IgD-negative memory B cell (primary cell): ENCODE data around the gene PRKN. TPM values are rescaled to one million over a fixed set of nuclear protein-coding genes. Genes with fewer than 3 reads are reported as not detected.

Source experiments
- H3K27ac Mint-ChIP-seq, 3 donors: one replicate each; pipeline ENCODE4 v1.8.0; 2020 to 2022; ENCODE audit warnings: mild to moderate bottlenecking in 3 of 3, mixed read lengths in 3 of 3, moderate library complexity in 1 of 3
- H3K27me3 Mint-ChIP-seq: one replicate; pipeline ENCODE4 v1.8.0; 2021; ENCODE audit warnings: mixed read lengths
- H3K36me3 Mint-ChIP-seq: one replicate; pipeline ENCODE4 v1.8.0; 2020; ENCODE audit warnings: mild to moderate bottlenecking, mixed read lengths
- H3K4me1 Mint-ChIP-seq, 3 donors: one replicate each; pipeline ENCODE4 v1.8.0; 2020 to 2022; ENCODE audit warnings: mixed read lengths in 3 of 3, mild to moderate bottlenecking in 1 of 3
- H3K4me3 Mint-ChIP-seq, 4 donors: one replicate each; pipeline ENCODE4 v1.8.0; 2020 to 2022; ENCODE audit warnings: mild to moderate bottlenecking in 4 of 4, mixed read lengths in 4 of 4, moderate library complexity in 3 of 4
- H3K9me3 Mint-ChIP-seq, 3 donors: one replicate each; pipeline ENCODE4 v1.8.0; 2020 to 2021; ENCODE audit warnings: mixed read lengths in 3 of 3, mild to moderate bottlenecking in 1 of 3
- polyA plus RNA-seq: library from polyadenylated mRNA; unstranded; fragments of 300-500 nt; fragmentation: Illumina TruSeq; gene quantifications from one replicate; pipeline ENCODE4 v1.2.3, GENCODE V29; 2021

Gene PRKN
- polyA plus RNA-seq, 1 donor from 2014 or later, result 0.55 TPM

- H3K4me3 Mint-ChIP-seq, result no peak overlapping the region
- no peaks in the 10 kb centered on the region for H3K27me3 Mint-ChIP-seq
- H3K9me3 Mint-ChIP-seq, result peaks cover 0 to 2% (median 2%) of the 10 kb centered on the region in 3 donors
- peaks cover 0 to 1% (median 0%) of the 10 kb centered on the region in 3 donors for H3K4me1 Mint-ChIP-seq
- no peaks in the 10 kb centered on the region for H3K36me3 Mint-ChIP-seq
- no peak overlapping the region for H3K27ac Mint-ChIP-seq
These were observed 490.2 kb downstream of the PRKN start for GRCh38 chr6:162237331-162237730.

DNA sequence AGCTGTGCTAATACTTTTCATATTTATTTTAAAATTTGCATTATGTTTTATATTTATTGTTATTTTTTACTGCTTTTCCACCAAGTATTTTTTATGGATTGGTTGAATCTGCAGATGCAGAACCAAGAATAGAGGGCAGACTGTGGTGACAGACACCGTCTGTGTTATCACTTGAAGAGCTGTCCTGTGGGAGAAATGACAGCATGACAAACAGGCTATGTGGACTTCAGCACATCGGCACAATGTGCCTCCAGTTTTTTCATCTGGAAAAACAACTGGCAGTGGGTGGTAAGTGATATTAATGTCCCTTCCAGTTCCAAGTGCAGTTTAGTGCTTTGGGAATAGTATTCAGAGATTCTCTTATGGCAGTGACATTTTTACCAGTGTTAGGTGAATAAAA lies 492.9 kb downstream of the PRKN start:
- Mint-ChIP-seq H3K27ac (no peak overlapping the region), H3K4me3 (no peak overlapping the region), H3K9me3 (peaks cover 0 to 2% (median 2%) of the 10 kb centered on the region in 3 donors), H3K36me3 (no peaks in the 10 kb centered on the region), H3K4me1 (peaks cover 0 to 1% (median 0%) of the 10 kb centered on the region in 3 donors), H3K27me3 (no peaks in the 10 kb centered on the region)

- Mint-ChIP-seq H3K4me1 (no peaks in the 10 kb centered on the region), H3K27me3 (no peaks in the 10 kb centered on the region), H3K27ac (no peak overlapping the region), H3K4me3 (no peak overlapping the region), H3K36me3 (no peaks in the 10 kb centered on the region), H3K9me3 (peaks cover 0 to 5% (median 2%) of the 10 kb centered on the region in 3 donors)
These were observed 497.3 kb downstream of the PRKN start for GRCh38 chr6:162230147-162230752.

DNA sequence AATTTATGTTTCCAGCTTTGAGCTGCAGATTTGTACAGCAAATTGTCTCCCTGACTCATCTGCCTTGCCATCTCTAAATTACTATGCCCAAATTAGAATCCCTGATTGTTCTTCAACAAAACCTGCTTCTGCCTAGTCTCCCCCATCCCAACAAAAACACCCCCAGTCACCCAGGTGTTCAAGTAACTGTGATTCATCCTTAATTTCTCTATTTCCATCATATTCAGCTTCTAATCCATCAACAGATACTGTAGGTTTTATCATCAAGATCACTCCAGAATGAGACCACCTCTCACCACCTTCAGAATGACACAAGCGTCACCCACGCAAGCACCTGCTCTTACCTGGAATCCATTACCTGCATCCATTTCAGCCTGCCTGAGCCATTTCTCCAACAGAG lies 498.5 kb downstream of the PRKN start:
- H3K9me3 Mint-ChIP-seq, result peaks cover 2 to 5% (median 3%) of the 10 kb centered on the region in 3 donors
- no peaks in the 10 kb centered on the region for H3K36me3 Mint-ChIP-seq
- H3K27ac Mint-ChIP-seq, result no peak overlapping the region
- H3K4me3 Mint-ChIP-seq, result no peak overlapping the region
- no peaks in the 10 kb centered on the region for H3K4me1 Mint-ChIP-seq
- no peaks in the 10 kb centered on the region for H3K27me3 Mint-ChIP-seq

DNA sequence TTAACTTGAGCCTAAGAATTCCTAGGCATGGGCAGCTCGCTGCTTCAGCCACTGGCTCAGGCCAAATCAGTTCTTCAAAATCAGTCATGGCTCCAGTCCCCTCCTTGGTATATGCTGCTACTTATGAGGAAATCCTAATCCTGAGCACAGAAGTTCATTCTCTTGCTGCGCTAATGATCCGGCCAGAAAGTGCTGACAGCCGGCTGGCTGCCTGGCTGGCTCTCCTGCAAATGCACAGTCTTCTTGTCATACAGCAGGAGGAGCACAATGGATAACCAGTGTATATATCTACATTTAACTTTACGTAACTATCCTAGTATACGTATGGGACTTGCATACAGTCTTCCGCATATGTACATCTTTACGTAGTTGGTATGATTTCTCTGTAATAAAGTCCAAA lies 500.8 kb downstream of the PRKN start:
- H3K27ac Mint-ChIP-seq, result no peak overlapping the region
- no peaks in the 10 kb centered on the region for H3K4me1 Mint-ChIP-seq
- no peak overlapping the region for H3K4me3 Mint-ChIP-seq
- no peaks in the 10 kb centered on the region for H3K36me3 Mint-ChIP-seq
- H3K27me3 Mint-ChIP-seq, result no peaks in the 10 kb centered on the region
- peaks cover 2 to 7% (median 3%) of the 10 kb centered on the region in 3 donors for H3K9me3 Mint-ChIP-seq

DNA sequence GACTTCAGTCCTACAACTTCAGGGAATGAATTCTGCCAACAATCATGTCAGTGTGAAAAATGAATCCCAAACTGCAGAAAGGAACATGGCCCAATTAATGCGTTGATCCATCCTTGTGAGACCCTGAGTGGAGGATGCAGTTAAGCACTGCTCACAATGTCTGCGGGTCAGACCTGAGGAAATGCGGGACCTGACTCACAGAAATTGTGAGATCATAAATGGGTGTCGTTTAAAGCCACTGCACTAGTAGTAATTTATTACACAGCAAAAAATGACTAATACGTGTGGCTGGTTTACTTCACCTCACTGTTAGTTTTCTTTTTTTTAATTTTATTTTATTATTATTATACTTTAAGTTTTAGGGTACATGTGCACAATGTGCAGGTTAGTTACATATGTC lies 505.0 kb downstream of the PRKN start:
- no peaks in the 10 kb centered on the region for H3K36me3 Mint-ChIP-seq
- no peak overlapping the region for H3K4me3 Mint-ChIP-seq
- no peaks in the 10 kb centered on the region for H3K27me3 Mint-ChIP-seq
- H3K27ac Mint-ChIP-seq, result no peak overlapping the region
- peaks cover 0 to 7% (median 2%) of the 10 kb centered on the region in 3 donors for H3K9me3 Mint-ChIP-seq
- H3K4me1 Mint-ChIP-seq, result no peaks in the 10 kb centered on the region

- no peaks in the 10 kb centered on the region for H3K27me3 Mint-ChIP-seq
- H3K27ac Mint-ChIP-seq, result no peak overlapping the region
- H3K9me3 Mint-ChIP-seq, result peaks cover 0 to 7% (median 2%) of the 10 kb centered on the region in 3 donors
- H3K4me3 Mint-ChIP-seq, result no peak overlapping the region
- no peaks in the 10 kb centered on the region for H3K36me3 Mint-ChIP-seq
- no peaks in the 10 kb centered on the region for H3K4me1 Mint-ChIP-seq
These were observed 506.7 kb downstream of the PRKN start for GRCh38 chr6:162220876-162221275.

- Mint-ChIP-seq H3K4me3 (no peak overlapping the region), H3K27me3 (no peaks in the 10 kb centered on the region), H3K4me1 (no peaks in the 10 kb centered on the region), H3K27ac (no peak overlapping the region), H3K36me3 (no peaks in the 10 kb centered on the region), H3K9me3 (peaks cover 0 to 6% (median 0%) of the 10 kb centered on the region in 3 donors)
These were observed 508.3 kb downstream of the PRKN start for GRCh38 chr6:162219266-162219665.

- H3K36me3 Mint-ChIP-seq, result no peaks in the 10 kb centered on the region
- H3K27ac Mint-ChIP-seq, result no peak overlapping the region
- no peak overlapping the region for H3K4me3 Mint-ChIP-seq
- H3K4me1 Mint-ChIP-seq, result no peaks in the 10 kb centered on the region
- H3K9me3 Mint-ChIP-seq, result peaks cover 0 to 4% (median 0%) of the 10 kb centered on the region in 3 donors
- no peaks in the 10 kb centered on the region for H3K27me3 Mint-ChIP-seq
These were observed 509.6 kb downstream of the PRKN start for GRCh38 chr6:162217811-162218493.

- Mint-ChIP-seq H3K4me3 (no peak overlapping the region), H3K4me1 (no peaks in the 10 kb centered on the region), H3K27me3 (no peaks in the 10 kb centered on the region), H3K9me3 (peaks cover 0 to under 1% (median 0%) of the 10 kb centered on the region in 3 donors), H3K36me3 (no peaks in the 10 kb centered on the region), H3K27ac (no peak overlapping the region)
These were observed 510.5 kb downstream of the PRKN start for GRCh38 chr6:162217058-162217457.

DNA sequence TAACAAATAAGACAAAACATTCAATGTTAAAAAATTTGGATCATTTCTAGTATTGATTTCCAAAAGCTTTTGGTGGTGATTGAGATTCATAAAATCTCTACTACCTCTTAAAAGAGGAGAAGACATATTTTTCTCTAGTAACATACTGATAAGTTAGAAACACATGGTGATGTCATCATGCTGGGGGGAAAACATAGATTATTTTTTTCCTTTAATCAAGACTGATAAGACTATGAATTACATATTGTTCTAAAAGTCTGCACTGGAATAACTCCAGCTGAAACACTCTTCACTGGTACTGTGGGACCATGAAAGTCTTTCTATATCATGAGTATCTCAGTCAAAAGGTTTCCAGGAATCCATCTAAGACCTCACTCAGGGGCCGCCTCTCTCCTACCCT lies 515.8 kb downstream of the PRKN start:
- no peak overlapping the region for H3K27ac Mint-ChIP-seq
- no peak overlapping the region for H3K4me3 Mint-ChIP-seq
- no peaks in the 10 kb centered on the region for H3K4me1 Mint-ChIP-seq
- no peaks in the 10 kb centered on the region for H3K27me3 Mint-ChIP-seq
- H3K36me3 Mint-ChIP-seq, result no peaks in the 10 kb centered on the region
- H3K9me3 Mint-ChIP-seq, result peaks cover 0 to 7% (median 6%) of the 10 kb centered on the region in 3 donors

DNA sequence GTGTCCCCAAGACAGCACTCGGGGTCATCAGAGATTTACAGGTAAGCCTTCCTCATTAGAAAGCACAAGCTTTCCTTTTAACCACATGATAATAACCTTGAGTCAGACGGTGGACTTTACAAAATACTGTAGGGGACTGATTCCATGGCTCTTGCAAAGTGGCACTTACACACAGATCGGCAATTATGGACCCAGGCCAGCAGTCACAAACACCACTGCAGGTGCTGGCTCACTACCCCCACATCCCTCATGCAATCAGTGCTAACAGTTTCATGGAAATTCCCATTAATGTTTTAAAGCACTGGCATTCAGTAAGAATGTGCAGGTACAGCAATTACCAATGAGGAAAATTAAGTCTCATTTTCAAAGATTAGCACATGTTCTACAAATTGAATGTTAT lies 516.5 kb downstream of the PRKN start:
- Mint-ChIP-seq H3K9me3 (peaks cover 0 to 7% (median 6%) of the 10 kb centered on the region in 3 donors), H3K4me3 (no peak overlapping the region), H3K36me3 (no peaks in the 10 kb centered on the region), H3K4me1 (no peaks in the 10 kb centered on the region), H3K27me3 (no peaks in the 10 kb centered on the region), H3K27ac (no peak overlapping the region)

DNA sequence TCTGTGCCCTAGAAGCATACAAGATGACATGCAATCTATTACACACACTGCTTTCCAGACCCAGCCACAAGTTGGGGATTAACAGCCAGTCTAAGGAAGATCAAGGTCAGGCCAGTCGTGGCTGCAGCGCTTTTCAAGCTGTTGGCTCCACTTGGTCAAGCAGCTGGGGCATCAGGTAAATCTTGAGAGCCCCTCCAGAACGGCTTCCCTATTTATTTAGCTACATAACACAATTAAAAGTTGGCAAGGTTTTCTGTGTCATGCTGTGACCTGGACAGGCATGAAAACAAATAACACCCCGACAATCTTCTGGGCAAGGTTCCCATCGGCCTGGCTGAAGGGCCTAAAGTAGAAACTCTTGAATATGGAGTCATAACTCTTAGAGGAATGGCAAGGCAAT lies 524.3 kb downstream of the PRKN start:
- Mint-ChIP-seq H3K27ac (no peak overlapping the region), H3K36me3 (no peaks in the 10 kb centered on the region), H3K4me3 (no peak overlapping the region), H3K9me3 (peaks cover 0 to 3% (median 3%) of the 10 kb centered on the region in 3 donors), H3K27me3 (no peaks in the 10 kb centered on the region), H3K4me1 (no peaks in the 10 kb centered on the region)

GRCh38 chr6:162200945-162201690 lies 526.4 kb downstream of the PRKN start:
- Mint-ChIP-seq H3K9me3 (peaks cover 0 to 3% (median 0%) of the 10 kb centered on the region in 3 donors), H3K27ac (no peak overlapping the region), H3K27me3 (no peaks in the 10 kb centered on the region), H3K36me3 (peaks cover 3% of the 10 kb centered on the region), H3K4me1 (no peaks in the 10 kb centered on the region), H3K4me3 (no peak overlapping the region)

DNA sequence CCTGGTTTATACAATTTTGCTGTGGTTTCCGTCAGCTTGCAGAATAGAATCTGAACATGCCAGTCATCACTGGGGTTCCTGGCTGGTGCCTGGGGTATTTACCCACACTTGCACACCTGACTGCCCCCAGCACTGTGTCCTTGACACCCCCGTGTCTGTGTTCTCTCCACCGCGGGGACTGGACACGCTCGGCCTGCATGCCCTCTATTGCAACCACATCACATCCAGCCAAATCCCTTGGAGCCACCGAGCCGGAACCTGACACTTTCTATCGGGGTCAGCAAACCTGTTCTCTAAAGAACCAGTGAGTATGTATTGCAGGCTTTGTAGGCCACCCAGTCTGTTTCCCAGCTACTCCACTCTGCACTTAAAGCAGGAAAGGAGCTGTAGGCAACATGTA lies 527.5 kb downstream of the PRKN start:
- peaks cover 0 to 3% (median 0%) of the 10 kb centered on the region in 3 donors for H3K9me3 Mint-ChIP-seq
- no peak overlapping the region for H3K4me3 Mint-ChIP-seq
- H3K36me3 Mint-ChIP-seq, result peaks cover 3% of the 10 kb centered on the region
- no peaks in the 10 kb centered on the region for H3K27me3 Mint-ChIP-seq
- no peaks in the 10 kb centered on the region for H3K4me1 Mint-ChIP-seq
- no peak overlapping the region for H3K27ac Mint-ChIP-seq
